GM23338 (cell line): ENCODE results near the gene ISCA1. TPM values are rescaled to one million over a fixed set of nuclear protein-coding genes. Genes with fewer than 3 reads are reported as not detected.

ENCODE experiments used
- ATAC-seq: fragments of 200-7000 bp; cut with Tn5 transposase; 3 replicates; pipeline ENCODE4 v1.9.1; 2020
- DNase-seq: peaks from one replicate; pipeline ENCODE4 v3.0.0-alpha.2; 2015; ENCODE audit warnings: low spot score
- H2AFZ ChIP-seq: fragments of 200-600 bp; sonication (generic); 2 replicates; pipeline ENCODE4 v1.8.0; 2016; ENCODE audit warnings: antibody characterized with exemption, mild to moderate bottlenecking, moderate library complexity
- H3F3A ChIP-seq: fragments of 200-600 bp; sonication (generic); replicated peaks from 2 replicates; pipeline ENCODE4 v1.8.0; 2017; ENCODE audit warnings: antibody characterized with exemption, mixed run types, low read depth
- H3K27ac ChIP-seq: fragments of 200-600 bp; sonication (generic); 2 replicates; pipeline ENCODE4 v1.6.1; 2016; ENCODE audit warnings: low read depth
- H3K27me3 ChIP-seq: fragments of 200-600 bp; sonication (generic); 2 replicates; pipeline ENCODE4 v1.8.0; 2016; ENCODE audit warnings: mild to moderate bottlenecking, mixed run types, moderate library complexity; ENCODE audit not compliant: insufficient read depth
- H3K36me3 ChIP-seq: fragments of 200-600 bp; sonication (generic); 2 replicates; pipeline ENCODE4 v1.8.0; 2016; ENCODE audit warnings: mild to moderate bottlenecking; ENCODE audit not compliant: insufficient read depth
- H3K4me1 ChIP-seq: fragments of 200-600 bp; sonication (generic); 2 replicates; pipeline ENCODE4 v1.8.0; 2016; ENCODE audit warnings: mild to moderate bottlenecking, moderate library complexity; ENCODE audit not compliant: insufficient read depth
- H3K4me2 ChIP-seq: fragments of 200-600 bp; sonication (generic); 2 replicates; pipeline ENCODE4 v1.7.1; 2017; ENCODE audit warnings: mixed run types
- H3K4me3 ChIP-seq: fragments of 200-600 bp; sonication (generic); 2 replicates; pipeline ENCODE4 v1.6.1; 2016; ENCODE audit warnings: mixed run types
- H3K79me2 ChIP-seq: fragments of 200-600 bp; sonication (generic); replicated peaks from 2 replicates; pipeline ENCODE4 v1.8.0; 2017; ENCODE audit warnings: mild to moderate bottlenecking; ENCODE audit not compliant: insufficient read depth
- H3K9me2 ChIP-seq: fragments of 200-600 bp; sonication (generic); 2 replicates; pipeline ENCODE4 v1.8.0; 2017; ENCODE audit not compliant: insufficient read depth
- H4K20me1 ChIP-seq: fragments of 200-600 bp; sonication (generic); replicated peaks from 2 replicates; pipeline ENCODE4 v1.8.0; 2017; ENCODE audit warnings: mild to moderate bottlenecking; ENCODE audit not compliant: insufficient read depth
- H3K27ac Mint-ChIP-seq: 2 replicates; pipeline ENCODE4 v1.8.0; 2020; ENCODE audit warnings: inconsistent platforms, mild to moderate bottlenecking, moderate library complexity, mixed read lengths
- H3K27me3 Mint-ChIP-seq: 3 replicates; pipeline ENCODE4 v1.8.0; 2022; ENCODE audit warnings: low read depth, mild to moderate bottlenecking, moderate library complexity, mixed read lengths, inconsistent platforms; ENCODE audit not compliant: insufficient read depth, poor library complexity
- H3K36me3 Mint-ChIP-seq: 3 replicates; pipeline ENCODE4 v1.8.0; 2021; ENCODE audit warnings: low read depth, mild to moderate bottlenecking, inconsistent platforms, moderate library complexity, mixed read lengths
- H3K4me1 Mint-ChIP-seq: 3 replicates; pipeline ENCODE4 v1.8.0; 2020; ENCODE audit warnings: mild to moderate bottlenecking, inconsistent platforms, mixed read lengths
- H3K4me3 Mint-ChIP-seq: 3 replicates; pipeline ENCODE4 v1.8.0; 2021; ENCODE audit warnings: moderate library complexity, mild to moderate bottlenecking, inconsistent platforms, mixed read lengths
- H3K9me3 Mint-ChIP-seq: 3 replicates; pipeline ENCODE4 v1.8.0; 2020; ENCODE audit warnings: moderate library complexity, mild to moderate bottlenecking, inconsistent platforms, mixed read lengths
- CREB1 ChIP-seq: fragments of 250-450 bp; sonication (Bioruptor Pico); IDR thresholded peaks from 2 replicates; pipeline ENCODE4 v1.5.0; 2020; ENCODE audit warnings: low read depth, mild to moderate bottlenecking, moderate library complexity
- CTCF ChIP-seq, 2 experiments: fragments of 200-600 bp in 1 of 2; sonication (generic) in 1 of 2; conservative IDR thresholded peaks; 2 replicates each; pipeline versions ENCODE4 v1.5.1 to v1.6.1; 2016 to 2017; ENCODE audit warnings: antibody characterized with exemption in 2 of 2, low read depth in 2 of 2, mild to moderate bottlenecking in 2 of 2, moderate library complexity in 1 of 2
- ETS1 ChIP-seq: IDR thresholded peaks from 2 replicates; pipeline ENCODE4 v1.6.1; 2016; ENCODE audit warnings: antibody characterized with exemption
- EZH2 ChIP-seq: fragments of 200-600 bp; sonication (generic); IDR thresholded peaks from one replicate; pipeline ENCODE4 v1.8.0; 2017; ENCODE audit warnings: antibody characterized with exemption, mild to moderate bottlenecking, low read depth; ENCODE audit not compliant: unreplicated experiment
- EZH2phosphoT487 ChIP-seq: fragments of 200-600 bp; sonication (generic); IDR thresholded peaks from one replicate; pipeline ENCODE4 v1.8.1; 2018; ENCODE audit warnings: antibody characterized with exemption; ENCODE audit not compliant: unreplicated experiment
- REST ChIP-seq: IDR thresholded peaks from one replicate; pipeline ENCODE4 v1.6.1; 2018; ENCODE audit warnings: antibody characterized with exemption; ENCODE audit not compliant: unreplicated experiment
- STAT1 ChIP-seq: IDR thresholded peaks from one replicate; pipeline ENCODE4 v1.6.1; 2016; ENCODE audit warnings: antibody characterized with exemption; ENCODE audit not compliant: unreplicated experiment
- ZNF114 ChIP-seq: fragments of 250-450 bp; sonication (Bioruptor Pico); IDR thresholded peaks from 2 replicates; pipeline ENCODE4 v1.5.0; 2020; ENCODE audit warnings: mild to moderate bottlenecking, moderate library complexity
- ZNF331 ChIP-seq: fragments of 250-450 bp; sonication (Bioruptor Pico); IDR thresholded peaks from 2 replicates; pipeline ENCODE4 v1.5.0; 2020; ENCODE audit warnings: low read depth, mild to moderate bottlenecking, moderate library complexity
- ZNF462 ChIP-seq: fragments of 250-450 bp; sonication (Bioruptor Pico); IDR thresholded peaks from 2 replicates; pipeline ENCODE4 v1.5.0; 2020; ENCODE audit warnings: mild to moderate bottlenecking, moderate library complexity
- polyA plus RNA-seq: library from polyadenylated mRNA; unstranded; fragments of >200 nt; fragmentation: Nextera tagmentation; extraction: Ambion mirVana; gene quantifications from 2 replicates; pipeline ENCODE4 v1.2.1, GENCODE V29; 2016
- total RNA-seq: library from RNA; depleted of rRNA; stranded (reverse); fragments of >200 nt; shearing (Covaris generic); gene quantifications from 2 replicates; pipeline ENCODE4 v1.2.3, GENCODE V29; 2014

The ISCA1 gene
- total and polyA plus RNA-seq, 2 experiments from 2014 or later = 54.9 to 61.0 TPM

GRCh38 chr9:86263876-86264275 lies 18.5 kb downstream of the ISCA1 start:
- peaks cover 21% of the 10 kb centered on the region for H3K79me2 ChIP-seq
- H3K9me3 Mint-ChIP-seq = no peaks in the 10 kb centered on the region
- no peak overlapping the region for H2AFZ ChIP-seq
- H3K4me3 Mint-ChIP-seq = no peak overlapping the region
- H4K20me1 ChIP-seq = 0 out of 2 replicates have a peak, but pooled peaks cover 5% of the 10 kb centered on the region
- H3K36me3 Mint-ChIP-seq = peaks cover 23% of the 10 kb centered on the region
- no peaks in the 10 kb centered on the region for H3K27me3 Mint-ChIP-seq
- no peak overlapping the region for H3K27ac ChIP-seq
- H3F3A ChIP-seq = no peaks in the 10 kb centered on the region
- no peak for DNase-seq
- no peaks in the 10 kb centered on the region; the same call in 1 of the 2 replicates for H3K36me3 ChIP-seq
- peaks cover 2% of the 10 kb centered on the region; the same call in 1 of the 3 replicates for H3K4me1 Mint-ChIP-seq
- no peak overlapping the region for H3K4me3 ChIP-seq
- no peak overlapping the region for H3K27ac Mint-ChIP-seq
- no peaks in the 10 kb centered on the region for H3K4me1 ChIP-seq
- TF ChIP-seq REST = no peak
- no peak for TF ChIP-seq EZH2phosphoT487
- TF ChIP-seq ZNF462 (CRISPR knock-in tag) = no peak
- no peak for TF ChIP-seq CTCF (conservative IDR thresholded peaks at IDR 0.05; ENCODE audit: low read depth in 2 of 2)
- no peak for TF ChIP-seq EZH2
- no peak for TF ChIP-seq ETS1
- no peak for TF ChIP-seq STAT1
- TF ChIP-seq CREB1 (CRISPR knock-in tag) = no peak
- no peak for TF ChIP-seq ZNF114 (CRISPR knock-in tag)
- no peak for TF ChIP-seq ZNF331 (CRISPR knock-in tag)
- no peak for ATAC-seq
- no peaks in the 10 kb centered on the region for H3K27me3 ChIP-seq
- no peaks in the 10 kb centered on the region for H3K9me2 ChIP-seq
- no peak overlapping the region for H3K4me2 ChIP-seq
